NCI-H1105 treated with DMSO at 0.1 percent for 48 hours (cell line): ENCODE results near the gene NEU3.
"Not testable (repeated sequence)": the region's sequence is repeated elsewhere in the genome, so short reads cannot be mapped to it uniquely, and the experiment has no call there.

ENCODE experiments used
- DNase-seq: peaks from one replicate; lab custom pipeline; 2025; lab: John Stamatoyannopoulos, UW

The NEU3 gene

DNA sequence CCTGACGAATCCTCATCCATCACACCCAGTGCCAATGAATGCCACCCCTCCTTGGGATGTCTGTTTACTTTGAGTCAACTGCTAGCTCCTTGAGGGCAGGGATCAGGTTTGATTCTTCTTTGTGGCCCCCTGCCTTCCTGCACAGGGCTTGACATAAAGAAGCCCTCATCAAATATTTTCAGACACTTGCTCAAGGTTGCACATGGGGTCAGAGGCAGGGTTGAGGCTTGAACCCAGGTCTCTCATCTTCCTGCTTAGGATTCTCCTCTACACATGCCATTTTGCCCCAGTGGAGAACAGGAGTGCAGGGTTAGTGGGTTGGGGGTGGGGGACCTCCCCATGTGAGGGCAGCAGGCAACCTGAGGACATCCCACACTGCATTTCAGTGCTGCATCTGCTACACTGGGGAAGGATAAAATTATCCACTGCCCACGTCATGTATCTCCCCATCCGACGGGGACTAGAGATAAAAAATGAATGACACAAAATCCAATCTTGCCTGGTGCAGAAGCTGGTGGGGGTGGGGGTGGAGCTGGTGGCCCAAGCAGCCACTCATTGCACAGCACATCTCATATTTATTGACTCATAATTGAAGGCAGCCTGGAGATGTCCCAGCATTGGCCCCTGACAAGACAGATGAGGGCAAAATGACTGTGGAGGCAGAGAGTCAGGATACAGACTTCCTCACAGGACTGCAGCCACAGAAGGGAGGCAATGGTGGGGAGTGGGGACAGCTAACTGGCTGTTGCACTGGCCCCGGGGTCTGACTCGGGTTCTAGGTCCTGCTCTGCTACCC, 41.3 kb downstream of the NEU3 start:
- no peak for DNase-seq

DNA sequence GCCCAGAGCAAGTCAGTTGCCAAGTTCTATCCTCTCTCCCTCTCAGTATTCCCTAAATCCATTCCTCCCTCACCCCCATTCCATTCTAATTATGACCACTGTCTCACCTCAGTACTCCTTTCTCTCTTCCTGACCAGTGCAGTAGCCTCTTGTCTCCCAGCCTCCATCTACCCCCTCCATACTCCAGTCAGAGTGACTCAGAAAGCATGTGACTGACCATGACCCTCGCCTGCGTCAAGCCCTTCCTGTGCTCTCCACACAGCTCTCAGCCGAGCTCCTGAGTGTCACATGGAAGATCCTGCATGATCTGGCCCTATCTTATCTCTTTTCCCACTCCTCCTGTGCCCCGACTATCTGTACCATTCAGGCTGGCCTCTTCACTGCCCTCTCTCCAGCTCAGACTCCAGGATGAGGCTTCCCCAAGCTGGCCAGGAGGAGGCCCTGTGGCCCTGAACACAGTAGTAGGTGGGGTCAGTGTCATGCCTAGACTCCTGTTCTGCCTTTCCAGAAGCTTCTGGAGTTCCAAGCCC, 42.6 kb downstream of the NEU3 start:
- no peak for DNase-seq

DNA sequence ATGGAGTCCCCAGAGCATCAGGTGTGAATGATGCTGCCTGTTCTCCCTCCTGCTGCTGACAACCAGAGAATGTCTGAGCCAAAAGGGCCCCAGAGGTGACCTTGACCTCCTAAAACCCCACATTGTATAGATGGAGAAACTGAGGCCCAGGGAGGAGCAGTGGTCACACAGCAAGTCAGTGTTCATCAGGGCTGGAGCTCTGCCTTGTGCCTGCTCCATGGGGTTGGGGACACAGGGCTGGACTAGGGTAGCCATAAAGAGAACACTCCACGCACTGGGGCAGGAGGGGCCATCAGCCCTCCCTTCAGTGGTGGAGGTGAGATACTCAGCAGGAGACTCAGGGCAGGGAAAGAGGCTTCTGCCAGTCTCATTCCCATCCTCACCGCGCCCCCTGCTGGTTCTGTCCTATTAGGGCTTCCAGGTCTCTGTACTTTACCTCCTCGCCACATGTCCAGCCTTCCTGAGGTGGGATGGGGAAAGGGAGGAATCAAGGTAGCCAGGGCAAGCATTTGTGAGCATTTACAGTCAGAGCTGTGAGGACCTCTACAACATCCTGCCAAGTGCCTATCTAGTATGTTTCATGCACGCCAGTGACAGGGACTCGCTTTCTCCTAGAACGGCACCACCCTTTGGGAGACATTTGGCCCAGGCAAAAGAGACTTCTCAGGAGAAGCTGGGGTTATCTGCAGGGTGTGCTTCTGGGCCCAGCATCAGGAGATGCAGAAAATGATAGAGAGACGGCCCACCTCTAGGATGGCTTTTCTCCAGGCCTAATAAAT, 43.2 kb downstream of the NEU3 start:
- peak; percentile 13 for DNase-seq

DNA sequence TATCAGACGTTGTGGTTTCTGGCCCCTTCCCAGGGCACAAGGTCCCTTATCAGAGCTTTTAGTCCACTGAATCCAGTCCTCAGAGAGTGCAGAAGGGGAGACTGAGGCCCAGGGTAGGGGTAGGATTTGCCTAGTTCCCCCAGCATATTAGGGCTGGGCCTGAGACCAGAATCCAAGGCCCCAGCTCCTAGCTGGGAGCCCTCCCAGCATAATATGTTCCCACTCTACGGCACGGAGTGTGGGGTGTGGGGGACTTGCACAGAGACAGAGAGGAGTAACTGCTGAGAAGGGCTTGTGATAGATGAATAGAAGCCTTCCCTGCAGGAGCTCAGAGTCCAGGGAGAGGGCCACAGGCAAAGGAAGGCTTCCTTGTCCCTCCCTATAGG, 43.8 kb downstream of the NEU3 start:
- DNase-seq = no peak

DNA sequence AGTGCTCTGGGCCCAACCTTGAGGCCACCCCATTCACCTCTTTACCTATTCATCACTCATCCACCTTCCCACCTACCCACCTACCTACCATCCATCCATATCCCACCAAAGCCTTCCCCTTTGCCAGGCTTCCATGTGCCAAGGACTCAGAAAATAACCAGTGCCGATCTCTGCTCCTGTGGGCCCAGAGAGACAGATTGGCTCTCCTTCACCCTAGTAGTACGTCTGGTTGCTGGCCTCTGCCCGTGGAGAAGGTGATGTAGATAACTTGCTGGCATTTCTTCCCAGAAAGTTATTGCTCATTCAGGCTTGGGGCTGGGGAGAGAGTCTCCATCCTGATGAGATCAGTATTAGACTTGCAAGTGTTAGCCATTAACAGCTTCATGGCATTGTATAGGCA, 45.2 kb downstream of the NEU3 start:
- DNase-seq = no peak

DNA sequence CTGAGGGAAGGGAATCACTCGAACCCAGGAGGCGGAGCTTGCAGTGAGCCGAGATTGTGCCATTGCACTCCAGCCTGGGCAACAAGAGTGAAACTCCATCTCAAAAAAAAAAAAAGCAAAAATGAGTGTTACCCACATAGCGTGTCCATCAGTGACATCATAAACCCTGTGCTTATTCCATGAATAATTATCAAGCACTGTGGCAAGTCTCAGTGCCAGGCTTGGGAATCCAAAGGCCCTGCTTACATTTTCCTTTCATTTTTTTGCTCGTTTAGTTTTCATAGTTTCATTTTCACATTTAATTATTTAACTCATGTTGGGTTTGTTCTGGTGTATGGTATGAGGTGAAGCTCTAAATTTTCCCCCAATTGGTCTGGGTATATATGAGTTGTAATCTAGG, 46.5 kb downstream of the NEU3 start:
- DNase-seq = no peak

DNA sequence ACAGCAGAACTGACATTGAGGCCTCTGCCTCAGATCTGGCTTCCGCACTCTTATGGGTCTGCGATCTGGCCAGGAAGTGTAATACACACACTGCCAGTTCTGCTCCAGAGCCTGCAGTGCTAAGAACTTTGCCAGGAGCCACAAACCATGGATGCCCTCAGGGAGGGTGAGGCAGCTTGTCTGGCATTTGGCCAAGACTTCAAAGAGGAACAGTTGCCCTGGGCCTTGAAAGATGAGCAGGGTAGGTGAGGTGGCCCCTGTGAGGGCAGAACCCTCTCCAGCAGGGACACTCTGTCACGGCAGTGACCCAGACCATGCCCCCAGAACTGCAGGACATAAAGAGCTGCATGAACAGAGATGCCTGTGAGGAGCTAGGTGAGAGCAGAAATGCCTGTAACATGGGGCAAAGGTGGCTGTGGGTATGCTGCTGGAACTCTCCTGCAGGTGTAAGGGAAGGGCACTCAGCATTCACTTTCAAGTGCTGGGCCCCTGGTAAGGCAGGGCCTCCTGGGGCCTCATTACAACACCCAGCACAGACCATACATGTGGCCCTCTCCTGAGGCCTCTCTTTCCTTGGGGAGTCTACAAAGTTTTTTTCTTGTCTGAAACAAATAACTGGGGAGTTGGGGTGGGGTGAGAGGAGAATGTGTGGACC, 47.3 kb downstream of the NEU3 start:
- DNase-seq = no peak

DNA sequence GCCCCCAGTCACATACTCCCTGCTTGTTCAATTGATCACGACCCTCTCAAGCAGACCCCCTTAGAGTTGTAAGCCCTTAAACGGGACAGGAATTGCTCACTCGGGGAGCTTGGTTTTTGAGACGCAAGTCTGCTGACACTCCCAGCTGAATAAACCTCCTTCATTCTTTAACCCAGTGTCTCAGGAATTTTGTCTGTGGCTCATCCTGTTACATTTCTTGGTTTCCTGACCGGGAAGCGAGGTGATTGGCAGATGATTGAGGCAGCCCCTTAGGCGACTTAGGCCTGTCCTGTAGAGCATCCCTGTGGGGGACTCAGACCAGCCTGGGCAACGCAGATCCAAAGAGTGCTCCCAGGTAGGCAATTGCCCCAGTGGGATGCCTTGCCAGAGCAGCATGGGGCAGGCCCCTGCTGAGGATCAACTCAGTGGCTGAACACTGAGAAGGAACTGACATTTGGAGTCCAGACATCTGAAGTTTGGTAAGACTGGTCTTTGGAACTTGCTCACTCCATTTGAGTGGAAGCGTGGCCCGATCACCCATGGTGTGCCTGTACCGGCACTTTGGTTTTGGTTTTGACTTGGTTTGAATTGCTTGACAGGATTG, 51.5 kb downstream of the NEU3 start:
- no peak for DNase-seq

DNA sequence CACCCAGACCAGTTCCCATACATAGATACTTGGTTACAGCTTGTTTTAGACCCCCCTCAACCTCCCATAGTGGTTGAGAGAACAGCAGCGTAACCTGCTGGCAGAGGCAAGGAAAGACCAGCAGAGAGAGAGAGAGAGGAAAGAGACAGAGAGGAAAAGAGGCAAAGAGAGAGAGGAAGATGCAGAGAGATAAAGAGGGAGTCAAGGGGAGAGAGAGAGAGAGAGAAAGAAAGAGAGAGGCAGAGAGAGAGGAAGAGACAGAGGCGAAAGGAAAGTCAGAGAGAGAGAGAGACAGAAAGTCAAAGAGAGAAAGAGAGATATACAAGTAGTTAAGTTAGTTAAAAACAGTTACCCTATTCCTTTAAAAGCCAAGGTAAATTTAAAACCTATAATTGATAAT, 52.5 kb downstream of the NEU3 start:
- DNase-seq = no peak

DNA sequence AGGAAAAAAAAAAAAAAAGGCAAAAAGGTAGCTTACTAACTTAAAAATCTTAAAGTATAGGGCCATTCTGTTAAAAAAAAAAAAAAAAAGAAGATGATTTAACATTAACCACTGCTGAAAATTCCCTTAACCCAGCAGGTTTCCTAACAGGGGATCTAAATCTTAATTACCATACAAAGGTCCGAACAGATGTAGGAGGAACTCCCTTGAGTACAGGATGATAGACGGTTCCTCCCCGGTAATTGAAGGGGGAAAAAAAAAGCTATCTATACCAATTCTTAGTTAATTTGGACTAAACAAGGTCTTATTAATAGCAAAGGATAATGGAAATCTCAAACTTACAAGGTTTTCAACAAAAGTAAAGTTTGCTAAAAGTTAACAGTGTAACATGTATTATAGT, 53.1 kb downstream of the NEU3 start:
- not testable (repeated sequence) for DNase-seq

DNA sequence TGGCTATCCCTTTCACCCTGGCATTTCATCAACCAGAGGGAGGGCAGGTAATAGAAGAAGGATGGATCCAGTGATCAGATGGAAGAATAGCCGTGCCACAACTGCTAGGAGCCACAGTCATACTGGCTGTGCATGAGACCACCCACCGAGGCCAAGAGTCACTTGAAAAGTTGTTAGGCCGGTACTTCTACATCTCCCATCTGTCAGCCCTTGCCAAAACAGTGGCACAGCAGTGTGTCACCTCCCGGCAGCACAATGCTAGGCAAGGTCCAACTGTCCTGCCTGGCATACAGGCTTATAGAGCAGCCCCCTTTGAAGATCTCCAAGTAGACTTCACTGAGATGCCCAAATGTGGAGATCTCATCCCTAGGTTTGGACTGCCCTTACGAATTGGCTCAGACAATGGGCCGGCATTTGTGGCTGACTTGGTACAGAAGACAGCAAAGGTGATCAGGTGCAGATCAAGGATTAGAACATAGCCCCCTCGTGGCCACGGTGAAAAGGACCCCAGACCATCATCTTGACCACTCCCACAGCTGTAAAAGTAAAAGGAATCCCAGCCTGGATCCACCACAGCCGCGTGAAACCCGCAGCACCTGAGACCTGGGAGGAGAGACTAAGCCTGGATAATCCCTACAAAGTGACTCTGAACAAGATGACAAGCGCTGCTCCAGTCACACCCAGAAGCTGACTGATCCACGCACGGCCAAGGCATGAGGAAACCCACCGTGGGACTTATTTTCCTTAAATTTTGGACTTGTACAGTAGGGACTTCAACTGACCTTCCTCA, 55.8 kb downstream of the NEU3 start:
- DNase-seq = not testable (repeated sequence)

DNA sequence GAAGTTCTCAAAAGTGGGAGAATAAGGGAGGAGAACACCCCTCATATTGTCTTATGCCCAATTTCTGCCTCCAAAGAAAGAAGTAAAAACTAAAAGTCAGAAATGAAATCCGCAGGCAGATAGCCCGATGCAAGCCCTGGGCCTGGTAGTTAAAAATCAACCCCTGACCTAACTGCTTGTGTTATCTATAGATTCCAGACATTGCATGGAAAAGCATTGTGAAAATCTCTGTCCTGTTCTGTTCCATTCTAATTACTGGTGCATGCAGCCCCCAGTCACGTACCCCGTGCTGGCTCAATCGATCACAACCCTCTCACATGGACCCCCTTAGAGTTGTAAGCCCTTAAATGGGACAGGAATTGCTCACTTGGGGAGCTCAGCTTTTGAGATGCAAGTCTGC, 57.9 kb downstream of the NEU3 start:
- DNase-seq = not testable (repeated sequence)

DNA sequence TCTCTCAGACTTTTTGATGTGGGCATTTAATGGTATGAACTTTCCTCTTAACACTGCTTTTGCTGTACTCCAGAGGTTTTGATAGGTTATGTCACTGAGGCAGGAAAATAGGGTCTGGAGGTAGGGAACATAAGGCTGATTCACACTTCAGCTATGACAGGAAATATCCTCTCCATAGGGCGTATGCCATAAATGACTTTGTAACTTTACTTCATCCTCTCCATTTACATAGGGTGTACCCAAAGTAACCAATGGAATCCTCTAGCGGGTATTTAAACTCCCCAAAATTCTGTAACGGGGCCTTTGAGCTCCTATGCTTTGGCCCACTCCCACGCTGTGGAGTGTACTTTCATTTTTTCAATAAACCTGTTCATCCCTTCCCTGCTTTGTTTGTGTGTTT, 58.5 kb downstream of the NEU3 start:
- DNase-seq = no peak

DNA sequence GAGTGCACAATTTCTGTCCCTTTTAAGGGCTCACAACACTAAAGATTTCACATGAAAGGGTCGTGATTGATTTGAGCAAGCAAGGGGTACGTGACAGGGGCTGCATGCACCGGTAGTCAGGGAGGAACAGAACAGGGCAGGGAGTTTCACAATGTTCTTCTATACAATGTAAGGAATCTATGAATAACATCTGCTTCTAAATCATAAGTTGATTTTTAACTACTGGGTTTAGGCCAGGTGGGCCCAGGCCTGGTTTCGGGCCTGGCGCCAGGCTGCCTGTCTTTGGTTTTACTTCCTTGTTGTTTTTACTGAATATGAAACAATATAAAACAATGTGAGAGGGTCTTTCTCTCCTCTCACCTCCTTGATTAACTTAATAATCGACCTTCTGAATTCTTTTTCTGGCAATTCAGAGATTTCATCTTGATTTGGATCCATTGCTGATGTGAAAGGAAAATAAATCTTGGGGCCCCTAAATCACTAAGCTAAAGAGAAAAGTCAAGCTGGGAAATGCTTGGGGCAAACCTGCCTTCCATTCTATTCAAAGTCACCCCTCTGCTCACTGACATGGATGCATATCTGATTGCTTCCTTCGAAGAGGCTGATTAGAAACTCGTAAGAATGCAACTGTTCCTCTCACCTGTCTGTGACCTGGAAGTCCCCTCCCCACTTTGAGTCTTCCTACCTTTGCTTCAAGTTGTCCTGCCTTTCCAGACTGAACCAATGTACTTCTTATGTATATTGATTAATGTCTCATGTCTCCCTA, 61.0 kb downstream of the NEU3 start:
- not testable (repeated sequence) for DNase-seq

DNA sequence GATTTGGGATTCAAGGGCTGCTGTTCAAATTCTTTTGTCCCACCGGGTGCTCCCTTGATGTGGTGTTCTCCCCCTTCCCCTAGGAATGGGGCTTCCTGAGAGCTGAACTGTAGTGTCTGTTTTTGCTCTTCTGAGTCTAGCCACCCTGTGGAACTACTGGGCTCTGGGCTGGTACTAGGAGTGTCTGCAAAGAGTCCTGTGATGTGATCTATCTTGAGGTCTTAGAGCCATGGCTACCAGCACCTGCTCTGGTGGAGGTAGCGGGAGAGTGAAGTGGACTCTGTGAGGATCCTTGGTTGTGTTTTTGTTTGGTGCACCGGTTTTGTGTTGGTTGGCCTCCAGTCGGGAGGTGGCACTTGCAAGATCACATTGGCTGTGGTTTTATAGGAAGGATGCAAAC, 61.8 kb downstream of the NEU3 start:
- no peak for DNase-seq

DNA sequence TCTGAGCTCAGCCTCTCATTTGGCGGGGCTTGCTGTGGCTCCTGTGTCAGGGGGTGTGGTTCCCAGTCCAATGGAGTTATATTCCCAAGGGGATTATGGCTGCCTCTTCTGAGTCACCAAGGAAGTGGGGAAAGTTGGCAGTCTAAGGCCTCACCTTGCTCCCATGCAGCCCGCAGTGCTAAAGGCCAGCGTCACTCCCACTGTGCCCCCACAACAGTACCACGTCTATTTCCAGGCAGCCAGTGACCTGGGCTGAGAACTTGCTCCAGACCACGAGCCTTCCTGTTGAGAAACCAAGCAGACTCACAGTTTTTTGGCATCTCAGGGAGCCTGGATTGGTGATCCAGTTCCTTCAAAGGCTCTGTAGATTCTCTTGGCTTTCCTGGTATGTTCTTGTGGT, 62.3 kb downstream of the NEU3 start:
- DNase-seq = no peak

DNA sequence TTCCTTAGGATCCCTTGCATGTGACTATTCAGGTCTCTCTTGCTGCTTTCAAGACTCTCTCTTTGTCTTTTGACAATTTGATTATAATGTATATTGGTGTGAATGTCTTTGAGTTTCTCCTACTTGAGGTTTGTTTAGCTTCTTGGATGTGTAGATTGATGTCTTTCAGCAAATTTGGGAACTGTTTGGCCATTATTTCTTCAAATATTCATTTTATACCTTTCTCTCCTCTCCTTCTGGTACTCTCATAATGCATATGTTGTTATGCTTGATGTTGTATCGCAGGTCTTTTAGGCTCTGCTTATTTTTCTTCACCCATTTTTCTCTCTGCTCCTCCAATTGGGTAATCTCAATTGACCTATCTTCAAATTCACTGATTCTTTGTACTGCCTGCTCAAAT, 63.7 kb downstream of the NEU3 start:
- no peak for DNase-seq

DNA sequence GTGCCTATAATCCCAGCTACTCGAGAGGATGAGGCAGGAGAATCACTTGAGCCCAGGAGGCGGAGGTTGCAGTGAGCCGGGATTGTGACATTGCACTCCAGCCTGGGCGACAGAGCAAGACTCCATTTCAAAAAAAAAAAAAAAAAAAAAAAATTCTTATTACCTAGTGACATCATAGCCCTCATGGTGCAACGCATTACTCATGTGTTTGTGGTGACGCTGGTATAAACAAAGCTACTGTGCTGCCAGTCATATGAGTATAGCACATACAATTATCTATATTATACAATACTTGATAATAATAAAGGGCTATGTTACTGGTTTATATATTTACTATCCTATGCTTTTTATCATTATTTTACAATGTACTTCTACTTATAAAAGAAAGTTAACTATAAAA, 66.8 kb downstream of the NEU3 start:
- no peak for DNase-seq

DNA sequence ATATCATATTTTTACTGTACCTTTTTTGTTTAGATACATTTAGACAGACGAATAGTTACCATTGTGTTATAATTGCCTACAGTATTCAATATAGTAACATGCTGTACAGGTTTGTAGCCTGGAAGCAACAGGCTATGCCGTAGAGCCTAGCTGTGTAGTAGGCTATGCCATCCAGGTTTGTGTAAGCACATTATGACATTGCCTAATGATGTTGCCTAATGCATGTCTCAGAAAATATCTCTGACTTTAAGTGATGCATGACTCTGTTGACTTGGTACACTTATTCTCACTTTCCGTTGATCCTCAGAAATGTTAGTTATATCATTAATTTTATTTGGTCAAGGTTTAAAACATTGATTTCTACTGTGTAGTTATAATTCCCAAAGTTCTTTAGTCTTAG, 68.1 kb downstream of the NEU3 start:
- DNase-seq = no peak

DNA sequence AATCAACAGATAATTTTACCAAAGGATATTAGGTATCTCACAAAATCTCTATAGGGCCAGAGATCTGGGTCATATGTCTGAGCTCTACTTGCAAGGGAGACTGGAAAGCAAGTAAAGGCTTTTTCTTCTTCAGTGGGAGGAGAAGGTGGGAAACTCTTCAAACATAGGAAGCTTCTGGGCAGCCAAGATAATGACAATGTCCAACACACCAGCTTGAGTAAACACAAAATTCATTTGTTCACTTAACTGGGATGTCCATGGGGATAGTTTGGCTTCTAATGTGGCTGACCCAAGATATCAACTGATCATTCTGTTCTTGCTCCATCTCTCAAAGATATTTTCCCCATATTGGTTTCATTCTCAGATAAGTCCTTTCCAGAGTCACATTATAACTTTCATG, 70.6 kb downstream of the NEU3 start:
- DNase-seq = no peak
